Panc1 (cell line): ENCODE data around the gene TMEM248. TPM values are rescaled to one million over a fixed set of nuclear protein-coding genes. Genes with fewer than 3 reads are reported as not detected.

Source experiments
- ATAC-seq: fragments of 200-7000 bp; cut with Tn5 transposase; 2 replicates; pipeline ENCODE4 v1.9.1; 2020; ENCODE audit warnings: mild to moderate bottlenecking, moderate library complexity
- BruUV-seq: library from RNA; stranded (reverse); fragments of 400-500 nt; replicated peaks from 2 replicates; lab custom pipeline; 2021; lab: Mats Ljungman, UMichigan
- CTCF ChIA-PET: fragments of 300-600 bp; sonication (Branson Sonifier 250); formaldehyde crosslinking; loops from one replicate; lab custom pipeline; 2022; ENCODE audit warnings: antibody characterized with exemption; lab: Charles Lee
- POLR2A ChIA-PET: fragments of 300-600 bp; sonication (Branson Sonifier 250); formaldehyde crosslinking; loops from one replicate; lab custom pipeline; 2022; ENCODE audit warnings: antibody characterized with exemption; lab: Charles Lee
- DNase-seq: peaks from one replicate; pipeline ENCODE4 v3.0.0-alpha.2; 2010; ENCODE audit warnings: low read depth, low spot score
- H3K27ac ChIP-seq: 2 replicates; pipeline ENCODE4 v1.5.1; 2011; ENCODE audit warnings: mild to moderate bottlenecking, low read length, inconsistent platforms
- H3K27me3 ChIP-seq: fragments of 200-500 bp; sonication (Bioruptor generic); 2 replicates; pipeline ENCODE4 v1.6.0; 2014; ENCODE audit warnings: low read length, inconsistent platforms; ENCODE audit not compliant: control insufficient read depth, insufficient read depth
- H3K36me3 ChIP-seq: fragments of 200-500 bp; sonication (Bioruptor generic); 2 replicates; pipeline ENCODE4 v1.5.1; 2014; ENCODE audit warnings: inconsistent platforms, mild to moderate bottlenecking, low read length, moderate library complexity; ENCODE audit not compliant: control insufficient read depth, insufficient read depth
- H3K4me1 ChIP-seq: 2 replicates; pipeline ENCODE4 v1.5.1; 2011; ENCODE audit warnings: inconsistent platforms, mild to moderate bottlenecking, low read length, moderate library complexity; ENCODE audit not compliant: control insufficient read depth, insufficient read depth
- H3K4me3 ChIP-seq, 2 experiments: 2 replicates each; pipeline ENCODE4 v1.5.1; 2011 to 2012; ENCODE audit warnings: low read depth in 2 of 2, low read length in 2 of 2, mild to moderate bottlenecking in 2 of 2, inconsistent platforms in 1 of 2, moderate library complexity in 1 of 2
- H3K9me3 ChIP-seq: fragments of 200-500 bp; sonication (Bioruptor generic); 2 replicates; pipeline ENCODE4 v1.5.1; 2014; ENCODE audit warnings: low read depth, mild to moderate bottlenecking, inconsistent platforms, low read length, moderate library complexity; ENCODE audit not compliant: control insufficient read depth, insufficient read depth
- POLR2AphosphoS5 ChIP-seq: IDR thresholded peaks from 2 replicates; pipeline ENCODE4 v1.6.1; 2012; ENCODE audit warnings: mild to moderate bottlenecking, low read depth, low read length, moderate library complexity
- SIN3A ChIP-seq: IDR thresholded peaks from 2 replicates; pipeline ENCODE4 v1.6.1; 2012; ENCODE audit warnings: low read depth, mild to moderate bottlenecking, low read length, moderate library complexity, borderline replicate concordance; ENCODE audit not compliant: insufficient read depth
- TCF7L2 ChIP-seq: IDR thresholded peaks from 2 replicates; pipeline ENCODE4 v1.6.1; 2011; ENCODE audit warnings: mild to moderate bottlenecking, low read depth, low read length, inconsistent platforms
- in situ Hi-C: cut with HindIII; loops from 2 replicates; pipeline ENCODE4 v1.10.0; 2016; ENCODE audit warnings: low sequenced_read_pairs, low pct_unique_long_range_greater_than_20kb
- intact Hi-C: fragments of 100-400 bp; cut with micrococcal nuclease; formaldehyde crosslinking; loops from one replicate; pipeline ENCODE4 v1.10.0; 2022; ENCODE audit not compliant: unreplicated experiment
- total RNA-seq: library from RNA; stranded (reverse); gene quantifications from one replicate; pipeline ENCODE4 v1.2.1, GENCODE V29; 2021; ENCODE audit not compliant: unreplicated experiment
- TF ChIP-seq, protein P1 (sequence below): fragments of 450-650 bp; IDR thresholded peaks from 2 replicates; pipeline ENCODE4 v1.5.1; 2017; ENCODE audit warnings: mild to moderate bottlenecking
- TF ChIP-seq, protein P2 (sequence below), 2 experiments: IDR thresholded peaks; 2 replicates each; pipeline ENCODE4 v1.6.1; 2011 to 2012; ENCODE audit warnings: low read depth in 2 of 2, control low read depth in 1 of 2, low read length in 1 of 2, mild to moderate bottlenecking in 1 of 2, moderate library complexity in 1 of 2; ENCODE audit not compliant: insufficient read depth in 1 of 2

The TMEM248 gene
- total RNA-seq, 1 experiment from 2014 or later, result 176 TPM

DNA sequence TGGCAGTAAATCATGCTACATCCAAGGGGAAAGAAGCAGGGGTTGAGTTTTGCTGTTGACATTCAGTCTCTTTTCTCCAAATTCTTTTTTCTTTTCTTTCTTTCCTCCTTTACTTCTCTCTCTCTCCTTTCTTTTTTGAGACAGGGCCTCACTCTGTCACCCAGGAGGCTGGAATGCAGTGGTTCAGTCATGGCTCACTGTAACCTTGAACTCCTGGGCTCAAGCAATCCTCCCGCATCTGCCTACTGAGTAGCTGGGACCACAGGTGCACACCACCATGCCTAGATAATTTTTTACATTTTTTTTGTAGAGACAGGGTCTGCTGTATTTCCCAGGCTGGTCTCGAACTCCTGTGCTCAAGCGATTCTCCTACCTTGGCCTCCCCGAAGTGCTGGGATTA lies 39.2 kb downstream of the TMEM248 start:
- ChIA-PET POLR2A (no interaction called here), CTCF (no interaction called here)
- Histone ChIP-seq H3K4me3 (no peak overlapping the region), H3K4me1 (no peaks in the 10 kb centered on the region), H3K36me3 (peaks cover 4% of the 10 kb centered on the region; the same call in 1 of the 2 replicates), H3K27me3 (no peaks in the 10 kb centered on the region), H3K27ac (no peak overlapping the region), H3K9me3 (no peaks in the 10 kb centered on the region)
- intact Hi-C loops (no loop called here), in situ Hi-C loops (no loop called here)
- TF ChIP-seq, protein P1, sequence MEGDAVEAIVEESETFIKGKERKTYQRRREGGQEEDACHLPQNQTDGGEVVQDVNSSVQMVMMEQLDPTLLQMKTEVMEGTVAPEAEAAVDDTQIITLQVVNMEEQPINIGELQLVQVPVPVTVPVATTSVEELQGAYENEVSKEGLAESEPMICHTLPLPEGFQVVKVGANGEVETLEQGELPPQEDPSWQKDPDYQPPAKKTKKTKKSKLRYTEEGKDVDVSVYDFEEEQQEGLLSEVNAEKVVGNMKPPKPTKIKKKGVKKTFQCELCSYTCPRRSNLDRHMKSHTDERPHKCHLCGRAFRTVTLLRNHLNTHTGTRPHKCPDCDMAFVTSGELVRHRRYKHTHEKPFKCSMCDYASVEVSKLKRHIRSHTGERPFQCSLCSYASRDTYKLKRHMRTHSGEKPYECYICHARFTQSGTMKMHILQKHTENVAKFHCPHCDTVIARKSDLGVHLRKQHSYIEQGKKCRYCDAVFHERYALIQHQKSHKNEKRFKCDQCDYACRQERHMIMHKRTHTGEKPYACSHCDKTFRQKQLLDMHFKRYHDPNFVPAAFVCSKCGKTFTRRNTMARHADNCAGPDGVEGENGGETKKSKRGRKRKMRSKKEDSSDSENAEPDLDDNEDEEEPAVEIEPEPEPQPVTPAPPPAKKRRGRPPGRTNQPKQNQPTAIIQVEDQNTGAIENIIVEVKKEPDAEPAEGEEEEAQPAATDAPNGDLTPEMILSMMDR, result no peak
- TF ChIP-seq, protein P2, sequence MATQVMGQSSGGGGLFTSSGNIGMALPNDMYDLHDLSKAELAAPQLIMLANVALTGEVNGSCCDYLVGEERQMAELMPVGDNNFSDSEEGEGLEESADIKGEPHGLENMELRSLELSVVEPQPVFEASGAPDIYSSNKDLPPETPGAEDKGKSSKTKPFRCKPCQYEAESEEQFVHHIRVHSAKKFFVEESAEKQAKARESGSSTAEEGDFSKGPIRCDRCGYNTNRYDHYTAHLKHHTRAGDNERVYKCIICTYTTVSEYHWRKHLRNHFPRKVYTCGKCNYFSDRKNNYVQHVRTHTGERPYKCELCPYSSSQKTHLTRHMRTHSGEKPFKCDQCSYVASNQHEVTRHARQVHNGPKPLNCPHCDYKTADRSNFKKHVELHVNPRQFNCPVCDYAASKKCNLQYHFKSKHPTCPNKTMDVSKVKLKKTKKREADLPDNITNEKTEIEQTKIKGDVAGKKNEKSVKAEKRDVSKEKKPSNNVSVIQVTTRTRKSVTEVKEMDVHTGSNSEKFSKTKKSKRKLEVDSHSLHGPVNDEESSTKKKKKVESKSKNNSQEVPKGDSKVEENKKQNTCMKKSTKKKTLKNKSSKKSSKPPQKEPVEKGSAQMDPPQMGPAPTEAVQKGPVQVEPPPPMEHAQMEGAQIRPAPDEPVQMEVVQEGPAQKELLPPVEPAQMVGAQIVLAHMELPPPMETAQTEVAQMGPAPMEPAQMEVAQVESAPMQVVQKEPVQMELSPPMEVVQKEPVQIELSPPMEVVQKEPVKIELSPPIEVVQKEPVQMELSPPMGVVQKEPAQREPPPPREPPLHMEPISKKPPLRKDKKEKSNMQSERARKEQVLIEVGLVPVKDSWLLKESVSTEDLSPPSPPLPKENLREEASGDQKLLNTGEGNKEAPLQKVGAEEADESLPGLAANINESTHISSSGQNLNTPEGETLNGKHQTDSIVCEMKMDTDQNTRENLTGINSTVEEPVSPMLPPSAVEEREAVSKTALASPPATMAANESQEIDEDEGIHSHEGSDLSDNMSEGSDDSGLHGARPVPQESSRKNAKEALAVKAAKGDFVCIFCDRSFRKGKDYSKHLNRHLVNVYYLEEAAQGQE (IDR thresholded peaks at IDR 0.05; ENCODE audit: insufficient read depth in 1 of 2, low read depth in 2 of 2, low read length in 1 of 2), result no peak
- TF ChIP-seq SIN3A, result no peak
- no peak for TF ChIP-seq POLR2AphosphoS5
- TF ChIP-seq TCF7L2, result no peak
- no peak for DNase-seq
- ATAC-seq, result no peak
- no TSS peak for BruUV-seq

DNA sequence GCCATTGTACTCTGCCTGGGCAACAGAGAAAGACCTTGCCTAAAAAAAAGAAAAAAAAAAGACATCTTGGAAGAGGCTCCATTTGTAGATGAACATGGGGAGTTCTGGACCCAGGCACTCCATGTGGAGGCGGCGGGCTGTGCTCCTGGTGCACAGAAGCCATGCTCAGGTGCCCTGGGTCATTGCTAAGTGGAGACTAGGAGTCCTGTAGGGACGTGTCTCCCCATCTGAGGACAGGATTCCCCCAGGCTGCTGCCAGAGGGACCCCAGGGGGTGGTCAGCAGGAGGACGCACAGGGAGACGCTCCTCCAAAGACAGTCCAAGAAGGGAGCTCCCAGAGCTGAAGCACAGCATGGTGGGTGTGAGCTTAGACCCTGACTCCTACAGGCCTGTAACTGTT lies 40.1 kb downstream of the TMEM248 start:
- intact Hi-C loops, result no loop called here
- Histone ChIP-seq H3K36me3 (no peaks in the 10 kb centered on the region), H3K4me3 (no peak overlapping the region), H3K9me3 (no peaks in the 10 kb centered on the region), H3K4me1 (no peaks in the 10 kb centered on the region), H3K27me3 (no peaks in the 10 kb centered on the region), H3K27ac (no peak overlapping the region)
- POLR2A ChIA-PET, result no interaction called here
- TF ChIP-seq, protein P1, result no peak
- TF ChIP-seq, protein P2 (IDR thresholded peaks at IDR 0.05; ENCODE audit: insufficient read depth in 1 of 2, low read depth in 2 of 2, low read length in 1 of 2), result no peak
- TF ChIP-seq POLR2AphosphoS5 (no peak), TCF7L2 (no peak), SIN3A (no peak)
- no peak for DNase-seq
- no TSS peak for BruUV-seq
- CTCF ChIA-PET, result no interaction called here
- in situ Hi-C loops, result no loop called here
- no peak for ATAC-seq
